PC-9 (cell line): ENCODE measurements around the gene NDC1. TPM values are rescaled to one million over a fixed set of nuclear protein-coding genes. Genes with fewer than 3 reads are reported as not detected.

Experiments used
- BruUV-seq: library from RNA; stranded (reverse); fragments of 400-500 nt; replicated peaks from 2 replicates; lab custom pipeline; 2021; lab: Mats Ljungman, UMichigan
- CTCF ChIA-PET: fragments of 300-600 bp; sonication (Branson Sonifier 250); formaldehyde crosslinking; loops from one replicate; lab custom pipeline; 2022; ENCODE audit warnings: antibody characterized with exemption; lab: Charles Lee
- POLR2A ChIA-PET: fragments of 300-600 bp; sonication (Branson Sonifier 250); formaldehyde crosslinking; loops from one replicate; lab custom pipeline; 2022; ENCODE audit warnings: antibody characterized with exemption; ENCODE audit not compliant: unreplicated experiment; lab: Charles Lee
- DNase-seq, 2 experiments: peaks; one replicate each; pipeline versions ENCODE4 v3.0.0 to v3.0.0-alpha.2; 2015 to 2022; ENCODE audit warnings: mixed read lengths in 1 of 2
- H2AFZ ChIP-seq: fragments of 200-600 bp; sonication (generic); 2 replicates; pipeline ENCODE4 v1.8.1; 2017; ENCODE audit warnings: antibody characterized with exemption
- H3F3A ChIP-seq: fragments of 200-600 bp; sonication (generic); 2 replicates; pipeline ENCODE4 v1.8.1; 2017; ENCODE audit warnings: antibody characterized with exemption, mild to moderate bottlenecking, low read depth; ENCODE audit not compliant: insufficient read depth
- H3K27ac ChIP-seq: fragments of 200-600 bp; sonication (generic); 2 replicates; pipeline ENCODE4 v1.6.1; 2016; ENCODE audit warnings: mixed run types
- H3K27me3 ChIP-seq: fragments of 200-600 bp; sonication (generic); 2 replicates; pipeline ENCODE4 v1.6.1; 2016; ENCODE audit warnings: low read depth, mixed run types; ENCODE audit not compliant: insufficient read depth
- H3K36me3 ChIP-seq: fragments of 200-600 bp; sonication (generic); 2 replicates; pipeline ENCODE4 v1.6.1; 2016; ENCODE audit warnings: low read depth, mixed run types
- H3K4me1 ChIP-seq: fragments of 200-600 bp; sonication (generic); replicated peaks from 2 replicates; pipeline ENCODE4 v1.6.1; 2016; ENCODE audit warnings: mixed run types; ENCODE audit not compliant: insufficient read depth
- H3K4me2 ChIP-seq: fragments of 200-600 bp; sonication (generic); 2 replicates; pipeline ENCODE4 v1.6.1; 2017; ENCODE audit warnings: mixed run types
- H3K4me3 ChIP-seq: fragments of 200-600 bp; sonication (generic); 2 replicates; pipeline ENCODE4 v1.6.1; 2016; ENCODE audit warnings: mixed run types
- H3K79me2 ChIP-seq: fragments of 200-600 bp; sonication (generic); 2 replicates; pipeline ENCODE4 v1.6.1; 2017; ENCODE audit warnings: low read depth, mixed run types
- H3K9me2 ChIP-seq: fragments of 200-600 bp; sonication (generic); 2 replicates; pipeline ENCODE4 v1.8.1; 2017; ENCODE audit warnings: mild to moderate bottlenecking; ENCODE audit not compliant: insufficient read depth
- H3K9me3 ChIP-seq: fragments of 200-600 bp; sonication (generic); 2 replicates; pipeline ENCODE4 v1.8.1; 2016; ENCODE audit warnings: low read depth; ENCODE audit not compliant: insufficient read depth
- H4K20me1 ChIP-seq: fragments of 200-600 bp; sonication (generic); 2 replicates; pipeline ENCODE4 v1.8.1; 2017; ENCODE audit not compliant: insufficient read depth
- CTCF ChIP-seq: fragments of 200-600 bp; sonication (generic); conservative IDR thresholded peaks from 2 replicates; pipeline ENCODE4 v1.6.1; 2017; ENCODE audit warnings: mixed run types, antibody characterized with exemption, mild to moderate bottlenecking, moderate library complexity
- EZH2 ChIP-seq: fragments of 200-600 bp; sonication (generic); IDR thresholded peaks from 2 replicates; pipeline ENCODE4 v1.8.0; 2017; ENCODE audit warnings: antibody characterized with exemption, low read depth
- intact Hi-C: fragments of 100-400 bp; cut with micrococcal nuclease; formaldehyde crosslinking; loops from one replicate; pipeline ENCODE4 v1.10.0; 2022; ENCODE audit not compliant: unreplicated experiment
- total RNA-seq: library from RNA; stranded (reverse); gene quantifications from 2 replicates; pipeline ENCODE4 v1.2.3, GENCODE V29; 2021

NDC1 gene
- total RNA-seq, 1 experiment from 2014 or later: 47.6 TPM

GRCh38 chr1:53727461-53728092, 110.5 kb downstream of the NDC1 start:
- H3K4me2 ChIP-seq: no peak overlapping the region
- H3K27me3 ChIP-seq: peaks cover 52% of the 10 kb centered on the region
- BruUV-seq: no TSS peak
- H3K79me2 ChIP-seq: no peaks in the 10 kb centered on the region
- no peak for DNase-seq
- H3K36me3 ChIP-seq: no peaks in the 10 kb centered on the region
- no peak overlapping the region for H2AFZ ChIP-seq
- ChIA-PET POLR2A (no interaction called here), CTCF (interaction anchor here (0.5 kb wide), 1 partner anchor 69 kb away, joined by 3 read pairs; no protein-coding TSS in a partner anchor)
- no peaks in the 10 kb centered on the region for H3K9me3 ChIP-seq
- no peaks in the 10 kb centered on the region for H4K20me1 ChIP-seq
- TF ChIP-seq EZH2 (no peak), CTCF (no peak)
- H3F3A ChIP-seq: no peaks in the 10 kb centered on the region
- H3K27ac ChIP-seq: no peak overlapping the region
- intact Hi-C loops: no loop called here
- H3K4me3 ChIP-seq: no peak overlapping the region
- H3K9me2 ChIP-seq: no peaks in the 10 kb centered on the region
- no peaks in the 10 kb centered on the region for H3K4me1 ChIP-seq

DNA sequence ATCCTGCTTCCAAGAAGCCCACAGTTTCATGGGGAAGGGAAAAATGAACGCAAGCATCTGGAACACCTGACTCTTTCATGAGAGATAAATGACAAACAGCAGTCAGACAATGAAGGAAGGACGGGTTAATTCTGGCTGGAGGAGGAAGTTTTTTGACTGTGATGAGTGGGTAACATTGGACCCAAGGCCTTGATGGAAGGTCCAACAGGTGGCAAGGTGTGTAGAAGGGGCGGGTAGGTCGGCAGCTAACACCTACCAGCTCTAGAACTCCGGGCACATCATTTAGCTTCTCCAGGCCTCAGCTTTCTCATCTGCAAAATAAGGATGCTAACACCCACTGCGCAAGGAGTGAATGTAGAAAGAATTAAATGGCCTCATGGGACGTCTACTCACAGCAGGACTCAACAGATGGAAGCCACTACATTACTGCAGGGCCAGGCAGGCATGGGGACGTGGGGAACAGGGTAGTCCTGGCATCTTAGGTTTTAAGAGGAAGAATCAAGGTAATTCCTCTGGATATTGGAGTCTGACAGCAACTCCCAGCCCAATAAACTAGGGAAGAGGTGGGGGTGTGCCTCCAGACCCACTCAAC, 112.0 kb downstream of the NDC1 start:
- CTCF ChIA-PET: no interaction called here
- Histone ChIP-seq H3K9me3 (no peaks in the 10 kb centered on the region), H3K9me2 (no peaks in the 10 kb centered on the region), H3K27me3 (peaks cover 38% of the 10 kb centered on the region), H3K36me3 (no peaks in the 10 kb centered on the region), H3K4me2 (no peak overlapping the region), H3K79me2 (no peaks in the 10 kb centered on the region), H3F3A (no peaks in the 10 kb centered on the region), H3K27ac (no peak overlapping the region), H3K4me1 (no peaks in the 10 kb centered on the region), H2AFZ (no peak overlapping the region), H4K20me1 (no peaks in the 10 kb centered on the region), H3K4me3 (no peak overlapping the region)
- no TSS peak for BruUV-seq
- no peak for DNase-seq
- intact Hi-C loops: no loop called here
- POLR2A ChIA-PET: no interaction called here
- TF ChIP-seq EZH2 (no peak), CTCF (no peak)

DNA sequence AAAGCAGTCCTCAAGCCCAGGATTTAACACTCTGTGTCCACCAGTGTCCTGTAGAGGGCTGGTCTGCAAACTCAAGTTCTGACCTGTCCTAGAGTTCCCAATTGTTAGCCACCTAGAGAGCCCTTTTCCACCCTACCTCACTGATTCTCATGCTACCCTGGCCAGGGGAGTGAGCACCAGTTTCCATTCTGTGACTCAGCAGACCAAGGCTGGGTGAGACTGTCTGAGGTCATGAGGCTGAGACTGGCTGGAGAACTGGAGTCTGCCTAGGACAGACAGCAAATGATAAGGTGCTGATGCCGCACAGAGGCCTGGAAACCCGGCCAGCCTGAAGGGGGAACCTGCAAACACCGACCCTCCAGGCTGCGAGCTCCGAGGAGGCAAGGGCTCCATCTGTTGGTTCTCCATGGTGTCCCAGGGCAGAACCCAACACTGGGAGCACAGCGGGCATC, 112.8 kb downstream of the NDC1 start:
- Histone ChIP-seq H3K4me3 (no peak overlapping the region), H3K36me3 (no peaks in the 10 kb centered on the region), H3K4me1 (no peaks in the 10 kb centered on the region), H4K20me1 (no peaks in the 10 kb centered on the region), H2AFZ (no peak overlapping the region), H3K27me3 (peaks cover 30% of the 10 kb centered on the region), H3K4me2 (no peak overlapping the region), H3F3A (no peaks in the 10 kb centered on the region), H3K9me3 (no peaks in the 10 kb centered on the region), H3K79me2 (no peaks in the 10 kb centered on the region), H3K9me2 (no peaks in the 10 kb centered on the region), H3K27ac (no peak overlapping the region)
- TF ChIP-seq CTCF: no peak
- no peak for TF ChIP-seq EZH2
- no TSS peak for BruUV-seq
- no peak for DNase-seq
- ChIA-PET POLR2A (no interaction called here), CTCF (no interaction called here)
- intact Hi-C loops: no loop called here
